ENCODE data around the gene SMC3. TPM values are rescaled to one million over a fixed set of nuclear protein-coding genes. Genes with fewer than 3 reads are reported as not detected.
"Not testable (repeated sequence)": the region's sequence is repeated elsewhere in the genome, so short reads cannot be mapped to it uniquely, and the experiment has no call there.

The SMC3 gene
- total RNA-seq, 2 experiments from 2014 or later: 75.6 to 82.2 TPM

DNA sequence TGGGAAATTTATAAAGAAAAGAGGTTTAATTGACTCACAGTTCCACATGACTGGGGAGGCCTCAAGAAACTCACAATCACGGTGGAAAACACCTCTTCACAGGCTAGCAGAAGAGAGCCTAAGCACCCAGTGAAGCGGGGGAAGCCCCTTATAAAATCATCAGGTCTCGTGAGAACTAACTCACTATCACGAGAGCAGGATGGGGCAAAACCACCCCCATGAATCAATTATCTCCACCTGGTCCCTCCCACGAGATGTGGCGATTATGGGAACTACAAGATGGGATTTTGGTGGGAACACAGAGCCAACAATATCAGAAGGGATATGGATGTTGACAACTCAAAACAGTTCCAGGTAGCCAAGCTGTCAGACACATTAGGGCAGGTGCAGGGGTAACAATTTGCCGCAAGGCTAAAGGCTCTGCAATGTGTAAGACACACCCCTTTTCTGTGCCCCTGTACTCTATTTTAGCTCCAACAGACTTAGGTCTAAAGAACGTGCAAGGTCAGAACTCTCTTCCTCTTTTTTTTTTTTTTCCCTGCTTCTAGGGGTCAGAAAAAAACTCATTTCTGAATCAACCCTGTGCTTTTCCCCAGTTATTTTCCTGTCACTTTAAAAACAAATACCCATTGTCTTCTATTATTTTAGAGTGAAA lies 46.0 kb downstream of the SMC3 start:
- no peak for DNase-seq
- POLR2A ChIA-PET: no interaction called here
- CTCF ChIA-PET: interaction anchor here (1.2 to 3.5 kb wide), 3 partner anchors 59 to 68 kb away, joined by 4 to 27 read pairs (median 14); no protein-coding TSS in a partner anchor
- no peak for ATAC-seq
- Mint-ChIP-seq H3K36me3 (ENCODE audit: low read depth) (peaks cover 2% of the 10 kb centered on the region), H3K27ac (no peak overlapping the region), H3K9me3 (ENCODE audit: insufficient read depth) (no peaks in the 10 kb centered on the region), H3K4me1 (ENCODE audit: low read depth) (peaks cover 61% of the 10 kb centered on the region), H3K4me3 (no peak overlapping the region), H3K27me3 (ENCODE audit: low read depth) (no peaks in the 10 kb centered on the region)

DNA sequence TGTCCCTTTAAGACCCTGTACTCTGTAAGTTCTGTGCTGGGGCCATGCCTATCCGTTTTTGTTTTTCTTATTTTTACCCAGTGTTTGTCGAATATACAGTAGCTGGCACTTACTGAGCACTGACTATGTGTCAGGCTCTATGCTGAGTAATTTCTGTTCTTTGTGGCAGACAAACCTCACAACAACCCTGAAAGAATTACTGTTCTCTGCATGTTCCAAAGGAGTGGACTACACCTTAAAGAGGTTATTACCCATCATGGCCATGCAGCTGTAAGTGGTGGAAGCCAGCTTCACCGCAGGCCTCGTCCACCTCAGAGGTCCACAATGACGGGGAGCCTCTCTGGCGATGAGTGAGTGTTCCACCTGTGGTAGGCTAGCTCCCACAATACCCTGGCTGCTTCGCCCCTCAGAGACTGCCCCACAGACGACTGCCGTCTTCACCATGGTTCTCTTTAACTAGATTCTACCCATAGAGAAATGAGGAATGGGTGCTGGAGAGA lies 46.6 kb downstream of the SMC3 start:
- ChIA-PET CTCF (interaction anchor here (1.2 to 3.0 kb wide), 2 partner anchors 58 to 67 kb away, joined by 4 to 14 read pairs; no protein-coding TSS in a partner anchor), POLR2A (no interaction called here)
- peaks cover 2% of the 10 kb centered on the region for H3K36me3 Mint-ChIP-seq (ENCODE audit: low read depth)
- no peak overlapping the region for H3K4me3 Mint-ChIP-seq
- H3K4me1 Mint-ChIP-seq (ENCODE audit: low read depth): peaks cover 64% of the 10 kb centered on the region
- H3K27ac Mint-ChIP-seq: no peak overlapping the region
- ATAC-seq: no peak
- DNase-seq: no peak
- no peaks in the 10 kb centered on the region for H3K27me3 Mint-ChIP-seq (ENCODE audit: low read depth)
- H3K9me3 Mint-ChIP-seq (ENCODE audit: insufficient read depth): no peaks in the 10 kb centered on the region

GRCh38 chr10:110615057-110615747 lies 47.7 kb downstream of the SMC3 start:
- H3K9me3 Mint-ChIP-seq (ENCODE audit: insufficient read depth): no peaks in the 10 kb centered on the region
- no peaks in the 10 kb centered on the region for H3K27me3 Mint-ChIP-seq (ENCODE audit: low read depth)
- H3K36me3 Mint-ChIP-seq (ENCODE audit: low read depth): no peaks in the 10 kb centered on the region
- H3K27ac Mint-ChIP-seq: no peak overlapping the region
- no peak for DNase-seq
- ATAC-seq: no peak
- H3K4me1 Mint-ChIP-seq (ENCODE audit: low read depth): peaks cover 60% of the 10 kb centered on the region
- ChIA-PET POLR2A (no interaction called here), CTCF (interaction anchor here (0.6 to 3.0 kb wide), 6 partner anchors 16 to 283 kb away, joined by 3 to 14 read pairs (median 3); no protein-coding TSS in a partner anchor)
- no peak overlapping the region for H3K4me3 Mint-ChIP-seq

- H3K4me1 Mint-ChIP-seq (ENCODE audit: low read depth): peaks cover 49% of the 10 kb centered on the region
- no peak overlapping the region for H3K27ac Mint-ChIP-seq
- no peak overlapping the region for H3K4me3 Mint-ChIP-seq
- CTCF ChIA-PET: interaction anchor here (0.7 to 3.5 kb wide), 4 partner anchors 55 to 64 kb away, joined by 3 to 17 read pairs (median 9); no protein-coding TSS in a partner anchor
- no peaks in the 10 kb centered on the region for H3K9me3 Mint-ChIP-seq (ENCODE audit: insufficient read depth)
- POLR2A ChIA-PET: no interaction called here
- H3K27me3 Mint-ChIP-seq (ENCODE audit: low read depth): no peaks in the 10 kb centered on the region
- no peak for DNase-seq
- ATAC-seq: no peak
- H3K36me3 Mint-ChIP-seq (ENCODE audit: low read depth): no peaks in the 10 kb centered on the region
Observed at GRCh38 chr10:110616493-110617033, 49.1 kb downstream of the SMC3 start.

DNA sequence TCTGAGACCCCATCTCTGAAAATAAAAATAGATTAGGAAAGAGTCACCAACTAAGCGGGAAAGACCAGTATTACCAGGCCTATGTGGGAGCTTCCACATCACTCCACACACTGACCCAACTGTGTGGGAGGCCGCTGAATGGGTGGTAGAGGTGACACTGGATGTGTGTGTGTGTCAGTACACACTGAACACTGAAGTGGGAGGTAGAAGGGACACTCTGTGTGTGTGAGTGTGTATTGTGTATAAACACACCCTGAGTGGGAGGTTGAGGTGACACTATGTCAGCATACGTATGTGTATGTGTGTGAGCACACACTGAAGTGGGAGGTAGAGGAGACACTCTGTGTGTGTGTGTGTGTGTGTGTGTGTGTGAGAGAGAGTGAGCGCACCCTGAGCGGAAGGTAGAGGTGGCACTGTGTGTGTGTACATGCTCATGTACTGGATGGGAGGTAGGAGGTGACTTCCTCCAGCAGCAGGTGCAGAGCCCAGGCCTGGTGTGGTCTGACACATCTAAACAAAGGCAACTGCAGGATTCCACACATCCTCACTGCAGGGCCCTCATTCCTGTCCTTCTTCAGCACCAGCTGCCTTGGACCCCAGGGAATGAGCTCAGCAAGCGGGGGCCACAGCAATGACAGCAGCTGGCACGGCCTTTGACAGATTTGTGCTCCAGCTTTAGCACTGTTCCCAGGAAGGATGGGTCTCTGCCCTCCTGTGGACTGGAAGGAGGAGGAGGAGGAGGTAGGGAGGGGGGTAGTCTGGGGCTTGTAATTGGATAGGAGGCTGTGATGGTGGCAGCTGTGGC lies 50.1 kb downstream of the SMC3 start:
- H3K4me1 Mint-ChIP-seq (ENCODE audit: low read depth): peaks cover 40% of the 10 kb centered on the region
- CTCF ChIA-PET: interaction anchor here (0.9 to 3.5 kb wide), 5 partner anchors 7 to 459 kb away, joined by 3 to 17 read pairs (median 6); partner anchors contain the start of gene ADRA2A
- H3K27ac Mint-ChIP-seq: peak overlapping the region; percentile 35
- H3K4me3 Mint-ChIP-seq: no peak overlapping the region
- no peaks in the 10 kb centered on the region for H3K9me3 Mint-ChIP-seq (ENCODE audit: insufficient read depth)
- H3K36me3 Mint-ChIP-seq (ENCODE audit: low read depth): no peaks in the 10 kb centered on the region
- H3K27me3 Mint-ChIP-seq (ENCODE audit: low read depth): no peaks in the 10 kb centered on the region
- DNase-seq: no peak
- POLR2A ChIA-PET: no interaction called here
- ATAC-seq: peak; percentile 51

DNA sequence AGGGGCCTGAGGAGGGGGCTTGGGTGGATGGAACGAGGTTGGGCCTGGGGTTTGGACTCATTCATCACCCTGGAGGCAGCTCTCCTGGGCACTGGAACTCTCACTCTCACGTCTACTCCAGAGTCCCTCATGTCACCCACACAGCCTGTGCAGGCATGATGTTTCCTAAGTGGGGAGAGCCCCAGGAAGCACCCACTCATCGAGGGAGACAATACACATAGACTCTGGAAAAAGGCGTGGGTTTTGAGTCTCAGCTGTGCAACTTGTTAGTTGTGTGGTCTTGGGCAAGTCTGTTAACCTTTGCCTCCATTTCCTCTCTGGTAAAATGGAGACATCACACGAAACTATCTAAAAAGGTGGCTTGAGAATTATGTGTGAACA lies 50.7 kb downstream of the SMC3 start:
- ATAC-seq (peak; percentile 22), DNase-seq (no peak)
- no peaks in the 10 kb centered on the region for H3K27me3 Mint-ChIP-seq (ENCODE audit: low read depth)
- no peaks in the 10 kb centered on the region for H3K36me3 Mint-ChIP-seq (ENCODE audit: low read depth)
- no peak overlapping the region for H3K4me3 Mint-ChIP-seq
- peaks cover 35% of the 10 kb centered on the region for H3K4me1 Mint-ChIP-seq (ENCODE audit: low read depth)
- no peaks in the 10 kb centered on the region for H3K9me3 Mint-ChIP-seq (ENCODE audit: insufficient read depth)
- ChIA-PET CTCF (interaction anchor here (0.9 to 3.5 kb wide), 4 partner anchors 8 to 459 kb away, joined by 3 to 17 read pairs (median 10); partner anchors contain the start of gene ADRA2A), POLR2A (no interaction called here)
- peak overlapping the region; percentile 35 for H3K27ac Mint-ChIP-seq

GRCh38 chr10:110619514-110620397 lies 52.3 kb downstream of the SMC3 start:
- H3K27ac Mint-ChIP-seq: no peak overlapping the region
- H3K4me3 Mint-ChIP-seq: no peak overlapping the region
- peaks cover 3% of the 10 kb centered on the region for H3K27me3 Mint-ChIP-seq (ENCODE audit: low read depth)
- peaks cover 27% of the 10 kb centered on the region for H3K4me1 Mint-ChIP-seq (ENCODE audit: low read depth)
- no peaks in the 10 kb centered on the region for H3K9me3 Mint-ChIP-seq (ENCODE audit: insufficient read depth)
- CTCF ChIA-PET: interaction anchor here (0.9 to 3.5 kb wide), 4 partner anchors 8 to 52 kb away, joined by 3 to 17 read pairs (median 8); no protein-coding TSS in a partner anchor
- POLR2A ChIA-PET: no interaction called here
- DNase-seq (no peak), ATAC-seq (no peak)
- H3K36me3 Mint-ChIP-seq (ENCODE audit: low read depth): no peaks in the 10 kb centered on the region

DNA sequence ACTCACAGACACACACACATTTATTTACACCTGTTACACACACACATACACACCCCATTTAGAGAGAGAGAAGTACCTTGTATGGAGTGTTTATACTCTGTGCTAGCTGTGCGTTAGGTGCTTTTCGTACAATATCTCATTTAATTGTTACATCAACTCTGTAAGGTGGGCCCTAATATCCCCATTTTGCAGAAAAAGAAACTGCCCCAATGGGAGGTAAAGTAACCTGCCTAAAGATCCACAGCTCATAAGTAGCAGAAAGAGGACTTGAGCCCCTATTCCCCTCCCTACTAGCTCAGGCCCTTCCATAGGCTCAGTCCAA lies 52.9 kb downstream of the SMC3 start:
- H3K36me3 Mint-ChIP-seq (ENCODE audit: low read depth): no peaks in the 10 kb centered on the region
- DNase-seq (no peak), ATAC-seq (no peak)
- no peak overlapping the region for H3K4me3 Mint-ChIP-seq
- H3K27me3 Mint-ChIP-seq (ENCODE audit: low read depth): peaks cover 5% of the 10 kb centered on the region
- H3K4me1 Mint-ChIP-seq (ENCODE audit: low read depth): peaks cover 24% of the 10 kb centered on the region
- H3K9me3 Mint-ChIP-seq (ENCODE audit: insufficient read depth): no peaks in the 10 kb centered on the region
- H3K27ac Mint-ChIP-seq: no peak overlapping the region
- CTCF ChIA-PET: interaction anchor here (1.3 to 2.8 kb wide), 2 partner anchors 8 to 10 kb away, joined by 3 to 13 read pairs; no protein-coding TSS in a partner anchor
- POLR2A ChIA-PET: no interaction called here

DNA sequence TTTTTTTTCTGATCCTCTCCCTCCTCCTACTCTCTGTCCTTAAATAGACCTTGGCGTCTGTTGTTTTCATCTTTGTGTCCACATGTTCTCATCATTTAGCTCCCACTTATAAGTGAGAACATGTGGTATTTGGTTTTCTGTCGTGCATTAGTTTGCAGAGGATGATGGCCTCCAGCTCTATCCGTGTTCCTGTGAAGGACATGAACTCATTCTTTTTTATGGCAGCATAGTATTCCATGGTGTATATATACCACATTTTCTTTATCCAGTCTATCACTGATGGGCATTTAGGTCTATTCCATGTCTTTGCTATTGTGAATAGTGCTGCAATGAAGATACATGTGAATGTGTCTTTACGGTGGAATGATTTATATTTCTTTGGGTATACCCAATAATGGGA lies 55.8 kb downstream of the SMC3 start:
- H3K27ac Mint-ChIP-seq; DNase-seq; H3K9me3 Mint-ChIP-seq (ENCODE audit: insufficient read depth); ATAC-seq; H3K4me3 Mint-ChIP-seq; H3K36me3 Mint-ChIP-seq (ENCODE audit: low read depth); POLR2A ChIA-PET; H3K4me1 Mint-ChIP-seq (ENCODE audit: low read depth): not testable (repeated sequence)
- peaks cover 12% of the 10 kb centered on the region for H3K27me3 Mint-ChIP-seq (ENCODE audit: low read depth)
- CTCF ChIA-PET: interaction anchor here (0.7 to 2.5 kb wide), 3 partner anchors 12 to 49 kb away, joined by 3 to 10 read pairs (median 7); no protein-coding TSS in a partner anchor

- CTCF ChIA-PET: no interaction called here
- H3K27ac Mint-ChIP-seq: no peak overlapping the region
- DNase-seq: no peak
- no peak overlapping the region for H3K4me3 Mint-ChIP-seq
- H3K4me1 Mint-ChIP-seq (ENCODE audit: low read depth): no peaks in the 10 kb centered on the region
- no peaks in the 10 kb centered on the region for H3K36me3 Mint-ChIP-seq (ENCODE audit: low read depth)
- ATAC-seq: no peak
- POLR2A ChIA-PET: no interaction called here
- H3K27me3 Mint-ChIP-seq (ENCODE audit: low read depth): peaks cover 17% of the 10 kb centered on the region
- no peaks in the 10 kb centered on the region for H3K9me3 Mint-ChIP-seq (ENCODE audit: insufficient read depth)
Observed at GRCh38 chr10:110625356-110625894, 57.9 kb downstream of the SMC3 start.

All from activated CD8-positive, alpha-beta T cell treated with anti-CD3 and anti-CD28 coated beads, Interleukin-2, amount 10 ng/mL, durations not matched to agents 7 days and 5 days (primary cell).